HepG2 (cell line): ENCODE measurements around the gene C1orf87.

Source experiments
- BHLHE40 ChIP-seq: IDR thresholded peaks from 2 replicates; pipeline ENCODE4 v1.6.1; 2011; ENCODE audit warnings: low read length, improper control_type of control experiment
- BRCA1 ChIP-seq: sonication (generic); formaldehyde crosslinking; IDR thresholded peaks from 2 replicates; pipeline ENCODE4 v1.4.0; 2020; ENCODE audit warnings: missing genetic modification reagents
- EZH2 ChIP-seq: conservative IDR thresholded peaks from 2 replicates; pipeline ENCODE4 v1.6.1; 2012; ENCODE audit warnings: mild to moderate bottlenecking, low read depth, low read length, moderate library complexity
- KLF11 ChIP-seq: IDR thresholded peaks from 2 replicates; pipeline ENCODE4 v1.6.1; 2016; ENCODE audit warnings: missing compliant biosample characterization
- RAD21 ChIP-seq: fragments of 450-650 bp; formaldehyde crosslinking; IDR thresholded peaks from 2 replicates; pipeline ENCODE4 v1.5.0; 2020; ENCODE audit warnings: mild to moderate bottlenecking
- REST ChIP-seq, 2 experiments: IDR thresholded peaks; 2 replicates each; pipeline ENCODE4 v1.6.1; 2011 to 2012; ENCODE audit warnings: low read length in 2 of 2, borderline replicate concordance in 1 of 2, low read depth in 1 of 2, mild to moderate bottlenecking in 1 of 2, moderate library complexity in 1 of 2
- RNF2 ChIP-seq: fragments of 450-650 bp; conservative IDR thresholded peaks from 2 replicates; pipeline ENCODE4 v1.6.1; 2016; ENCODE audit warnings: low read depth
- SIX1 ChIP-seq: sonication (generic); formaldehyde crosslinking; IDR thresholded peaks from 2 replicates; pipeline ENCODE4 v1.4.0; 2020; ENCODE audit warnings: missing genetic modification reagents, borderline replicate concordance
- SMARCE1 ChIP-seq: fragments of 450-650 bp; IDR thresholded peaks from 2 replicates; pipeline ENCODE4 v1.6.1; 2017; ENCODE audit warnings: borderline replicate concordance
- SRSF9 ChIP-seq: fragments of 200-400 bp; formaldehyde crosslinking; IDR thresholded peaks from 2 replicates; pipeline ENCODE4 v1.6.1; 2018; ENCODE audit warnings: borderline replicate concordance, mild to moderate bottlenecking, low read depth, low read length; ENCODE audit not compliant: insufficient read depth, poor library complexity, severe bottlenecking
- TBP ChIP-seq: sonication (generic); formaldehyde crosslinking; IDR thresholded peaks from 2 replicates; pipeline ENCODE4 v1.5.0; 2020; ENCODE audit warnings: missing genetic modification reagents
- ZBTB8A ChIP-seq: sonication (generic); formaldehyde crosslinking; IDR thresholded peaks from 2 replicates; pipeline ENCODE4 v1.4.0; 2020; ENCODE audit warnings: mild to moderate bottlenecking, low read depth, missing genetic modification reagents, borderline replicate concordance
- TF ChIP-seq, protein P1 (sequence below): sonication (generic); formaldehyde crosslinking; IDR thresholded peaks from 2 replicates; pipeline ENCODE4 v1.4.0; 2020; ENCODE audit warnings: missing genetic modification reagents

GRCh38 chr1:60008500-60008899 lies 65.1 kb downstream of the C1orf87 start:
- TF ChIP-seq RNF2: no peak
- no peak for TF ChIP-seq SMARCE1
- no peak for TF ChIP-seq TBP (CRISPR knock-in tag)
- TF ChIP-seq EZH2: no peak
- TF ChIP-seq, protein P1, sequence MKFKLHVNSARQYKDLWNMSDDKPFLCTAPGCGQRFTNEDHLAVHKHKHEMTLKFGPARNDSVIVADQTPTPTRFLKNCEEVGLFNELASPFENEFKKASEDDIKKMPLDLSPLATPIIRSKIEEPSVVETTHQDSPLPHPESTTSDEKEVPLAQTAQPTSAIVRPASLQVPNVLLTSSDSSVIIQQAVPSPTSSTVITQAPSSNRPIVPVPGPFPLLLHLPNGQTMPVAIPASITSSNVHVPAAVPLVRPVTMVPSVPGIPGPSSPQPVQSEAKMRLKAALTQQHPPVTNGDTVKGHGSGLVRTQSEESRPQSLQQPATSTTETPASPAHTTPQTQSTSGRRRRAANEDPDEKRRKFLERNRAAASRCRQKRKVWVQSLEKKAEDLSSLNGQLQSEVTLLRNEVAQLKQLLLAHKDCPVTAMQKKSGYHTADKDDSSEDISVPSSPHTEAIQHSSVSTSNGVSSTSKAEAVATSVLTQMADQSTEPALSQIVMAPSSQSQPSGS: no peak
- no peak for TF ChIP-seq RAD21 (CRISPR knock-in tag)
- no peak for TF ChIP-seq BHLHE40
- TF ChIP-seq KLF11 (CRISPR knock-in tag): no peak
- no peak for TF ChIP-seq ZBTB8A (CRISPR knock-in tag)
- TF ChIP-seq SRSF9: no peak
- TF ChIP-seq REST (IDR thresholded peaks at IDR 0.05; ENCODE audit: borderline replicate concordance in 1 of 2, low read depth in 1 of 2, low read length in 2 of 2): no peak
- no peak for TF ChIP-seq BRCA1 (CRISPR knock-in tag)
- TF ChIP-seq SIX1 (CRISPR knock-in tag): no peak
